Stimulated activated CD4-positive, alpha-beta T cell treated with anti-CD3 and anti-CD28 coated beads, Interleukin-2, amount 100 ng/mL, for 24 hours (primary cell): ENCODE measurements around the gene SNU13.
"Not testable (repeated sequence)": the region's sequence is repeated elsewhere in the genome, so short reads cannot be mapped to it uniquely, and the experiment has no call there.

Experiments
- DNase-seq, 2 donors: peaks; one replicate each; pipeline ENCODE4 v3.0.0-alpha.2; 2020

The SNU13 gene

DNA sequence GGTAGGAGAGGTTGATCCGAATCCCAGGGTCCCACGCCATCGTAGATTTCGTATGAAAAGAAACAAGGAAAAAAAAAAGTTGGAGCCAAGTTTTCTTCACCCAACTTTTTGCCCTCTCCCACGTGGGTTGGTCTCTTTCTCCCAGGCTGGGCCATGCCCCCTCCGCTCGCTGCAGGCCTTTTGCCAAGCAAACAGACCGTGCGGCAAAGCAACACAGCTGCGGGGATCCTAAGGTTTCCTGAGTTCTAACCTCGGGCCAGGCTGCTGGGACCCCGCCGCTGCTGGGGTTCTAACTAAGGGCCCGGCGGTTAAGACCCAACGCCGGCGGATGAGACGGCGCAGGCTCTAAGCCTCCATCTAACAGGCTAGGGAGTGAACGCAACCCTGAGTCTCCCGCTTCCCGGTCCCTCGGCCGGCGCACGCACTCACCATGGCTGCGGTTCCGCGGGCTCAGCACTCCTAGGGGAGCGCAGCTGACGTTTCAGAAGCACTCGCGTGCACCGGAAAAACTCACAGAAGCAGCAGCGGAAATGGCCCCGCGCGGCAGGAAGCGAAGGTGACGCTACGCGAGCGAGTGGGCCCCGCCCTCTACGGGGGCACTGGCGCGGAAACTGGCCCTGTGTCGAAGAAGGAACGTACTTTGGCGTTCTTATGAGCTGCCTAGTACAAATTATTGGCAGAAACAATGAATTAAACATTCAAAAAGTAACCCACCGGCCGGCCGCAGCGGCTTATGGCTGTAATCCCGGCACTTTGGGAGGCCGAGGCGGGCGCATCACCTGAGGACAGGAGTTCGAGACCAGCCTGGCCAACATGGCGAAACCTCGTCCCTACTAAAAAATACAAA is at the start of gene SNU13:
Gene SNU13, minus strand, starts transcription at position 503 of the 847 bp plus-strand sequence. Its CDS starts 71 bp downstream, at position 432.
- DNase-seq: peak; percentile 93 to 94

DNA sequence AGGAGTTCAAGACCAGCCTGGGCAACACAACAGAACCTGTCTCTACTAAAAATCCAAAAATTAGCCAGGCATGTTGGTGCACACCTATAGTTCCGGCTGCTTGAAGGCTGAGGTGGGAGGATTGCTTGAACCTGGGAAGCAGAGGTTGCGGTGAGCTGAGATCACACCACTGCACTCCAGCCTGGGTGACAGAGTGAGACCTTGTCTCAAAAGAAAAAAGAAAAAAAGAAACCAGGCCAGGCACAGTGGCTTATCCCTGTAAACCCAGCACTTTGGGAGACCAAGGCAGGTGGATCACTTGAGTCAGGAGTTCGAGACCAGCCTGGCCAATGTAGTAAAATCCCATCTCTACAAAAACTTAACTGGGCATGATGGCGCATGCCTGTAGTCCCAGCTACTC is 44.6 kb upstream of the SNU13 start:
- DNase-seq: not testable (repeated sequence)

- DNase-seq: no peak
Measured at GRCh38 chr22:41732096-41732772, 43.6 kb upstream of the SNU13 start.

GRCh38 chr22:41731609-41732008 is 42.9 kb upstream of the SNU13 start:
- DNase-seq: no peak

GRCh38 chr22:41725510-41726110 is 36.9 kb upstream of the SNU13 start:
- DNase-seq: no peak

DNA sequence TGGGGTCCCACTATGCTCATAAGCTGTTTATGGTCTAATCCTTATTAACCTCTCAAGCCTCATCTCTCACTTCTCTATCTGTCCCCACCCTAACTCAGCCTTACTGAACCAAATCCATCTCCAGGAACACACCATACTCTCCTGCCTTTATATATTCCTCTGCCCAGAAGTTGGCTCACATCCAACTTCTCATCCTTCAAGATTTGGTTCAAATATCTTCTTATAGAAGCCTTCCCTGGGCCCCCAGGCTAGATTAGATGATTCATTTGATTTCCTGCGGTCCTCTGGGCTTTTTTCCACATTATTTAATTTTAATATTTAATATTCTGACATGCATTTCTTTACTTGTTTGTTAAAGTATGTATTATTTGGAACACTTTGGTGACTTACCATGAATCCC is 33.8 kb upstream of the SNU13 start:
- no peak for DNase-seq

DNA sequence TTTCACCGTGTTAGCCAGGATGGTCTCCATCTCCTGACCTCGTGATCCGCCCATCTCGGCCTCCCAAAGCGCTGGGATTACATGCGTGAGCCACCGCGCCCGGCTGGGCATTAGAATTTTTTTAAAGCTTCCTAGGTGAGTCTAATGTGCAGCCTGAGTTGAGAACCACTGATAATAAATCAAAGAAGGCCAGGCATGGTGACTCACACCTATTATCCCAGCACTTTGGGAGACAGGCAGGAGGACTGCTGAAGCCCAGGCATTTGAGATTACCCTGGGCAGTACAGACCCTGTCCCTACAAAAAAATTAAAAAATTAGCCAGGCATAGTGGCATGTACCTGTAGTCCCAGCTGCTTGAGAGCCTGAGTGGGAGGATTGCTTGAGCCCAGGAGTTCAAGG is 24.3 kb upstream of the SNU13 start:
- no peak for DNase-seq

GRCh38 chr22:41709341-41709740 is 20.7 kb upstream of the SNU13 start:
- no peak for DNase-seq

- DNase-seq: no peak
Measured at GRCh38 chr22:41702763-41703162, 14.1 kb upstream of the SNU13 start.

DNA sequence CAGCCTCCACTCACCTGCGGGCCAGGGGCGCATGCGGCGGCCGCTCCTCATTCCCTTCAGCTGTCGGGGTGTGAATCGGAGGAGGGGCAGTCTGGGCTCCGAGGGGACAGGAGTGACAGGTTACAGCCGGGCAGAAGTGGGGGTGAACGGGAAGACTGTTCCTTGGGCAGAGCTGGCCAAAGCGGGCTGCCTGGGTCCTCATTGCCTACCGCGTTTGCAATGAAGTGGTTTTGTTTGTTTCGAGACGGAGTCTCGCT is 11.4 kb upstream of the SNU13 start:
- DNase-seq: no peak

- DNase-seq: peak; percentile 92 to 94
Measured at GRCh38 chr22:41699264-41700107, 10.8 kb upstream of the SNU13 start, which contains the start of gene MEI1. Gene MEI1, plus strand, starts transcription at chr22:41699503. Its CDS starts 36 bp downstream, at chr22:41699539.

GRCh38 chr22:41697126-41697775 is 8.6 kb upstream of the SNU13 start:
- DNase-seq: peak; percentile 99

DNA sequence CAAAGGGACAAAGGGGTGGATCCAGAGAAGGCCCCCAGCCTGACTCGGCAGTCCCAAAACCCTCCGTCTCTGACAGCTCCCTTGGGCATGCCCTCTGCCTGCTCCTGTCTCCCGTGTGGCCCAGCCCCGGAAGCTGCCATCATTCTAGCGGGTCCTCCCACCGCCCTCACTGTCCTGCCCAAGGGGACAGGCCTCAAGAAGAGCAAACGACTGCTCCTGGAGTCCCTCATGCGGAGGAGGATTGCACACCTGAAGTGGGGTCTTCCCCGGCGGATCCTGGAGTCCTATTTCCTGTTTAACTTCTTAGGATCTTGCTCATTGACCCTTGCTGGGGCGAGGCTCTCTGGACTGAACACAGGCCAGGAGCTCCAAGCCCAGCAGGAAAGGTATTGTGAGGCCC is 8.0 kb upstream of the SNU13 start:
- peak in 1 of 2 donors; percentile 10 for DNase-seq

- no peak for DNase-seq
Measured at GRCh38 chr22:41695211-41695610, 6.5 kb upstream of the SNU13 start.

- DNase-seq: no peak
Measured at GRCh38 chr22:41690476-41690875, 1.8 kb upstream of the SNU13 start.

DNA sequence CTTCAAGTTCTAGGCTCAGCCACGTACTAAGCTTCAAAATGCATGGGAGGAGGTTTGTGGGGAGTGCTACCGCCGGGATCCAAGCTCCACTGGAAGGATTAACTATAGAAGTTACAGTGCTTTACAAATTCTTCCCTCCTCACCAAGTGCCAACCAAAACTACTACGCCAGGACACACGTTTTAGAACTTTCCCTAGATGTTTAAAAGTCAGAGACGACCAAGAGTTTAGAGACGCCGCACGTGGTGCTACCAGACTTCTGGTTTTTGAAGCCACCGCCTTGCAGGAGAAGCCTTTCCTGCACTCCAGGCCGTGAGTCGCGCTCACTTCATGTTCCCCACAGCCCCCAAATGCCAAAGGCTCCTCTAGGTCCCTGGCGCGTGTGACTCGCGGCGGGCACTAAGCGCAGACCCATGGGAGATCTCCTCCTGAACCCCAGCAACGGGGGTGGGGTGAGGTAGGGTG is 734 bp downstream of the SNU13 start:
- peak; percentile 26 to 38 for DNase-seq

GRCh38 chr22:41686890-41687289 is 1.8 kb downstream of the SNU13 start:
- not testable (repeated sequence) for DNase-seq

- no peak for DNase-seq
Measured at GRCh38 chr22:41684194-41684593, 4.5 kb downstream of the SNU13 start.

DNA sequence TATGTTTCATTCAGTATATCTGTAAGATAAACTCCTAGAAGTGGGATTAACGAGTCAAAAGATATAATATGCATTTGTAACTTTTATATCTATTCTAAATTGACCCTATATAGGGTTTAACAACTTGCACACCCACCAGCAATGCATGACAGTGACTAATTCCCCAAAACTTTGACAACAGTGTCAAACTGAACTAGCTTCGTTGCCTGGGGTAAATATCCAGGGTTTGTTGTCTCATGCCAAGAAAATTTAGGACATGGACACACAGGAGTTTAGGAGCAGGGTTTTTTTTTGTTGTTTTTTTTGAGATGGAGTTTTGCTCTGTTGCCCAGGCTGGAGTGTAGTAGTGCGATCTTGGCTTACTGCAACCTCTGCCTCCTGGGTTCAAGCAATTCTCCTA is 5.1 kb downstream of the SNU13 start:
- DNase-seq: no peak

GRCh38 chr22:41683052-41683451 is 5.6 kb downstream of the SNU13 start:
- DNase-seq: no peak

DNA sequence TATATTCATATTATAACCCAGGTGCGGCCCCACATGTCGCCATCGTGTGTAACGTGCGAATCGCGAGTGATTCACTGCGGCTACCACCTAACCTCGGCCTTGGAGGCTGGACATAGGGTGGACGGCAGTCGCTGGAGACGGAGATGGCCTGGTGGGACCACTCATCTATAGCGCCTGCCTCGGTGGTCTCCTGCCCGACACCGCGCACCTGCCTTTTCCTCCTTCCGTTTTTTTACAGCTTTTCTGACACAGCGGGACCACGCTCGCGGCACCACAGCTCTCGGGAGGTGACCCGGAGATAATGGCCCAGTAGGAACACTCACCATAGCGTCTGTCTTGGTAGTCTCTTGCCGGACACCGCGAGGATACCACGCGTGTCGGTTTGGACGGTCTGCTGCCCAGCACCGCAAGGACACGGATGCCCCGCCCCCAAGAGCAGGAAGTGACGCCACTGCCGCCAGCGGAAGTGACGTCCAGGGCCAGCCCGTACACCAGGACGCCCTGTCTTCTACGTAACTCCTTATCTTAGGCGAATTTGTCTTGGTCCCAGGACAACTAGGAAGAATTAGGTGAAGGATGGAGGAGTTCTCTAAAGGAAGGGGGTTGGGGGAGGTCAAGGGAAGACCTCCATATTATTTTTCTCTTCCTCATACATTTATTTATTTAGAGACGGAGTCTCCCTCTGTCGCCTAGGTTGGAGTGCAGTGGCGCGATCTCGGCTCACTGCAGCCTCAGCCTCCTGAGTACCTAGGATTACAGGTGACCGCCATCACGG is 6.4 kb downstream of the SNU13 start:
- DNase-seq: peak; percentile 84 to 88

DNA sequence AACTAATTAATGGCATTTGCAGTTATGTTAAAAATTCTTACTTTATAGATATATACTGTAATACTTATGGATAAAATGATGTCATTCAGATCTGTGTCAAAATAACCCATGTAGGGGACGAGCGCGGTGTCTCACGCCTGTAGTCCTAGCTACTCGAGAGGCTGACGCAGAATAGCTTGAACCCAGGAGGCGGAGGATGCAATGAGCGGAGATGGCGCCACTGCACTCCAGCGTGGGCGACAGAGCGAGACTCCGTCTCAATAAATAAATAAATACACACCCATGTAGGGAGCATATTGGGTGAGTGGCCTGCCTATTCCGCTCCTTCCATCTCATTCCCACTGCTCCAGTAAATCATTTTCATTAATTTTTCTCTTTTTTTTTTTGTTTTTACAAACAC is 7.1 kb downstream of the SNU13 start:
- DNase-seq: no peak
